LNCAP (cell line): ENCODE data around the gene NUP50.

Experiments
- TF ChIP-seq, protein P1 (sequence below): fragments of 450-650 bp; IDR thresholded peaks from 2 replicates; pipeline ENCODE4 v1.5.1; 2017; ENCODE audit warnings: mild to moderate bottlenecking

Gene NUP50

DNA sequence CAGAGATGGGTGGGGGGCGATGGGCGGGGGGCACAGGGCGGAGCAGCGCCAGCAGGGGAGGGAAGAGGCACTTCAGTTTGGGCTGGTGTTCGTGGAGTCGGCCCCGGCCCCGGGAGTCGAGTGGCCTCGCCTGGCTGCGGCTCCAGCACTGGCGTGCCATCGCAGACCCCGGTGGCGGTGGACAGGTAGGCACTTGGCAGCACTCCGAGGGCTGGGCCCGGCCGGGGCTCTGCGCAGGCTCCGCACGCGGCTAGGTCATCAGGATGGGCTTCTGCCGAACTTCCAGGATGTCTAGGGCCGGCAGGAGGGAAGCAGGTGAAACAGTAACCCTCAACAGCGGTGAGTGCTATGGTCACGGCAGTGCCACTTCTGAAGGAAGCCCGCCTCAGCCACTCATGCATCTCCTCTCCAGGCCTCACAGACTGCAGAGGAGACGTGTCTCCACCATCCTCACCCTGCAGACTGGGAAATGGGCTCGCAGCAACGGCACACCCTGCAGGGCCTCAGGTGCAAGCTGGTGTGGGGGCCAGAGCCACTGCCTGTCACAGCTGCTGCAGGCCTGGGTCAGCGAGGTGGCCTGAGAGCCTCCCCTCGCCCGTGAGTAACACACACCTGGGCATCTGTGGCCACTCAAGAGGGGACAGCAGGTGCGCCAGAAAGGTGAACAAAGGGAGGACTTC, 33.3 kb downstream of the NUP50 start:
- TF ChIP-seq, protein P1, sequence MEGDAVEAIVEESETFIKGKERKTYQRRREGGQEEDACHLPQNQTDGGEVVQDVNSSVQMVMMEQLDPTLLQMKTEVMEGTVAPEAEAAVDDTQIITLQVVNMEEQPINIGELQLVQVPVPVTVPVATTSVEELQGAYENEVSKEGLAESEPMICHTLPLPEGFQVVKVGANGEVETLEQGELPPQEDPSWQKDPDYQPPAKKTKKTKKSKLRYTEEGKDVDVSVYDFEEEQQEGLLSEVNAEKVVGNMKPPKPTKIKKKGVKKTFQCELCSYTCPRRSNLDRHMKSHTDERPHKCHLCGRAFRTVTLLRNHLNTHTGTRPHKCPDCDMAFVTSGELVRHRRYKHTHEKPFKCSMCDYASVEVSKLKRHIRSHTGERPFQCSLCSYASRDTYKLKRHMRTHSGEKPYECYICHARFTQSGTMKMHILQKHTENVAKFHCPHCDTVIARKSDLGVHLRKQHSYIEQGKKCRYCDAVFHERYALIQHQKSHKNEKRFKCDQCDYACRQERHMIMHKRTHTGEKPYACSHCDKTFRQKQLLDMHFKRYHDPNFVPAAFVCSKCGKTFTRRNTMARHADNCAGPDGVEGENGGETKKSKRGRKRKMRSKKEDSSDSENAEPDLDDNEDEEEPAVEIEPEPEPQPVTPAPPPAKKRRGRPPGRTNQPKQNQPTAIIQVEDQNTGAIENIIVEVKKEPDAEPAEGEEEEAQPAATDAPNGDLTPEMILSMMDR = no peak

DNA sequence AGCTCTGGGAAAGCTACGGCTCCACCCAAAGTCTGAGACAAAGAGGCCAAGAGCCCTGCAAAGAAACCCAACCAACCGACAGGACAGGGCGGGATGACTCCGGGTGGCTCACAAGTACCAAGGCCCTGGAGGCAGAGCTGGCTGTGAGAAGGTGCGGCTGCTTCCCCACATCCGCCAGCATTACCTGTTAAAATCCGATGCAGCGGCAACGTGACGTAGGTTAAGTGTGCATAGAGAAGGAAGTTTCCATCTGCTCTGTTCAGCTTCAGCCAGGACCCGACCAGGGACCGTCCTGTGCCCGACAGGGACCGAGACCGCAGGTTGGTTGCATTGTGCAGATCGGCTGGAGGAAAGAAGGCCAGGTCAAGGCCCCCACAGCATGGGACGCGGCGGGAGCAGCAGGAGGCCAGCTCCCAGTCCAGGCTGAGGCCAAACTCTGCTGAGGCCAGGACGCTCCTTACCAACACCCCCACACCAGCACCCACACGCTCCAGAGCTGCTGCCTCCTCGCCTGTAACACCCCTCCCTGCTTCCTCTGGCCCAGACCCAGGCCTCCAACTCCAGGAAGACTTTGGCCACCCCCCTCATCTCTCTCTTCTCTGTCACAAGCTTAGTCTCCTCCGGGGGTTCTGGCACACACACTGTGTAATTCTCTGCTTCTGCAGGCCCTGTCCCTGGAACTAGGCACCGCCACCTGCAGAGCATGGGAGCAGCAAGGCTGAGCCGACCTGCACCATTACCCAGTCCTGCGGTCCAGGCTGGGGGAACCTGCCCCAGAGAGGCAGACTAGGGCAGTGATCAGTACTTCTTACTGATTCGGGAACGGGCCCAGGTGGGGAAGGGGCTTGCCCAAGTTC, 34.1 kb downstream of the NUP50 start:
- TF ChIP-seq, protein P1 = no peak

DNA sequence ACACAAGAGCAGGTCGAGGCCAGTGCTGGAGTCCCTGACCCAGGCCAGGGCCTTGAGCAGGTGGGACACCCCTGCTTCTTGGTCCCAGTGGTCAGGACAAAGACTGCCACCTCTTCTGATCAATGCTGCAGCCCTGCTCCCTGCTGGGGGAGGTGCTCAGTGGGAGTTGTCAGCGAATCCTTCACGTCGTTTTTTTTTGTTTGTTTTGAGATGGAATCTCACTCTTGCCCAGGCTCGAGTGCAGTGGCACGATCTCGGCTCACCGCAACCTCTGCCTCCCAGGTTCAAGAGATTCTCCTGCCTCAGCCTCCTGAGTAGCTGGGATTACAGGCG, 34.7 kb downstream of the NUP50 start:
- TF ChIP-seq, protein P1 = no peak

DNA sequence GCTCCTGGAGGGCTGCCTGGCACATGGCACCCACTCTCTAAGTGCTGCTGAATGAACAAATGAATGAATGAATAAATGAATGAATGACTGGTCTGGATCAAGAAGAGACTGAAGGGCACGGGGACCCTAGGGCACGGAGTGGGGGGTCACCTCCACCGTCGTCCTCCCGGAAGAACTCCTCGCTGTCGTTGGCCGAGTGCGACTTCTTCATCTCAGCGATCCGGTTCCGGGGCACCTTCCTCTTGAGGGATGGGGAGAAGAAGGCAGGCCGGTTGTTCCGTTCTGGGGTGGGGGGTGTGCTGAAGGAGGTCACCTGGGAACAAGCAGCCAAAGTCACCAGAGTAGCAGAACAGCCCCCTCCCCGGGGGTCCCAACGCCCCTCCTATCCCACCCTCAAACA, 36.0 kb downstream of the NUP50 start:
- TF ChIP-seq, protein P1 = no peak

DNA sequence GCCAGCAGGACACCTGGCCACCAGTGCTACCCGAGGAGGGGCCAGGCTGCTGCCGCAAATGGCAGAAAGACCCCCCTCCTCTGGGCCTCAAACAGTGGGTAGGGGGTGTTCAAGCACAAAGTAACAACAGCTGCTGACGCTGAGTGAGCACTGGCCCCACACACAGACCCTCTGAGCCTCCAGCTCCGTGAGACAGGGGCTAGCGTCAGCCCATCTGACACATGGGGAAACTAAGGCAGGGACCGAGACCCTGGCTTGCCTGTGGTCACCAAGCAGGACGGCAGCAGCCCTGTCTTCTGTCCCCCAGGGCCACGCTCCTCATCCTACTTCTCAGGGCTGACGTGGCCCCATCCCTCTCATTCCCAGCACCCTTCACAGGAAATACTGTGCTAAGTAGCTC, 36.5 kb downstream of the NUP50 start:
- TF ChIP-seq, protein P1 = no peak

DNA sequence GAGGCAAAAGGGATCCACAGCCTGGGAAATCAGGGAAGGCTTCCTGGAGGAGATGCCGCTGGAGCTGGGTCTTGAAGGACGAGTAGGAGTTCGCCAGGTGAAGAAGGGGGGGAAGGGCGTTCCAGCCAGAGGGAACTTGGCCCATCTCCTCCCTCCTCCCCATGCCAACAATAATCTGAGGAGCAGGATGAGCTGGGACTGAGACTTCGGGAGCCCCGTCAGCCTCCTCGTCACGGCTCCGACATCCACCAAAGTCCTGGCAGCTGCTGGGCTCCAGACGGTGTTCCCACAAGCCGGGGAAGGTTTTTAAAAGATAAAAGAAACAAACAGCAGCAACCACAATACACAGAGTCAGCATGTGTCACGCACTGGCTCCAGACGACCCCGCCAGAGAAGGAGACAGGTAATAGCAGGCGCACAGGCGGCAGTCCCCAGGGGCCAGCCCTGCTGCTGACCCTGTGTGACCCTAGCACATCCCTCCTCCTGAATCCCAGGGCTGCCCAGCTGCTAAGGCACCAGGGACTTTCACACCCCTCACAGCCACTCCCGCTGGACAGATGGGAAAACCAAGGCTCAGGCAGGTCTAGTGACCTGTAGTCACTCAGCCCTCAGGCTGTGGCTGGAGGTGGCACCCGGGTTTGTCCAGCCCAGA, 37.3 kb downstream of the NUP50 start:
- TF ChIP-seq, protein P1 = no peak

DNA sequence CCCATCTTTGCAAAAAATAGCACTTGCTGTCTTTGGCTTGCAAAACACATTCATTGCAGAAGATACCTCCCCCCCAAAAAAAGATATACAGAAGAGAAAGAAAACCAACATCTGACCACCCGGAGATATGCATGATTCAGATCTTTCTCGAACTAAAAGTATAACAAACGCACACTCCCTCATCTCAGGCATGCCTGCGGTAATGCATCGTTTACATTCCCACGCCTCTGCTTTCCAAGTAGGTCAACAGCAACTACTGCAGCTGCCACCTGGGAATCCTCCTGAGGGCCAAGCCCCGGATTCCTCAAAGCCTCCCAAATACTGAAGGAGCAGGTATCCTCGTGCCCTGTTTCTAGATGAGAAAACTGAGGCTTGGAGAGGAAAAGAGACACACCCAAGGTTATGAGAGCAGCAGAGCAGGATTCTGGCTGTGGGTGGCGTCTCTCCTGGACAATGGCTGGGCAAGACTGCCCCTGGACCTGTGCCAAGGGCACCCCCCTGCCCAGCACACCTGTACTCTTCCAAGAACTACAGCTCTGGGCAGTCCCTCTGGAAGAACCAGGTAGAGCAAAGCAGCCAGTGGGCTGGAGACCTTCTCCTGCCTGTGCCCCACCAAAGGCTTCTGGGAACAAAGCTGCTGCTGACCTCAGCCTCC, 38.1 kb downstream of the NUP50 start:
- TF ChIP-seq, protein P1 = no peak
